Right lobe of liver (tissue), 4 donors: Measurements from ENCODE around the gene INSM2.

Experiments
- CTCF ChIP-seq, 4 donors: fragments of 200-600 bp in 3 of 4; fragments of 450-650 bp in 1 of 4; IDR thresholded peaks; one replicate each; pipeline versions ENCODE4 v1.5.1 to v1.8.0; 2016 to 2022; ENCODE audit warnings: antibody characterized with exemption in 4 of 4, mild to moderate bottlenecking in 2 of 4
- POLR2A ChIP-seq: fragments of 450-650 bp; IDR thresholded peaks from one replicate; pipeline ENCODE4 v1.6.1; 2017; ENCODE audit warnings: antibody characterized with exemption, mild to moderate bottlenecking
- donor health status: DM: no; HTN: no; CAD: no.
- donor health status: DM: no; HTN: no; CAD: no.
- donor health status: DM: no; HTN: yes; CAD: no.

- TF ChIP-seq CTCF (IDR thresholded peaks at IDR 0.05) = no peak
- no peak for TF ChIP-seq POLR2A
These were observed 37.6 kb downstream of the INSM2 start for GRCh38 chr14:35571598-35571997.
